K562 (cell line): ENCODE data around the gene CDH1. TPM values are rescaled to one million over a fixed set of nuclear protein-coding genes. Genes with fewer than 3 reads are reported as not detected.

Experiments
- ATAC-seq: fragments of 200-7000 bp; cut with Tn5 transposase; 3 replicates; pipeline ENCODE4 v1.9.1; 2020; ENCODE audit warnings: moderate library complexity
- BruUV-seq: library from RNA; stranded (reverse); fragments of 400-500 nt; replicated peaks from 2 replicates; lab custom pipeline; 2021; lab: Mats Ljungman, UMichigan
- CTCF ChIA-PET: fragments of 300-600 bp; formaldehyde crosslinking; extraction: SDS; loops from one replicate; lab custom pipeline; 2021; ENCODE audit warnings: low intra/inter-chr PET ratio; lab: Yijun Ruan, JAX
- POLR2A ChIA-PET: fragments of 300-600, 350-650 bp; sonication (Branson Sonifier 250); formaldehyde crosslinking; extraction: SDS; loops from one replicate; lab custom pipeline; 2021; ENCODE audit warnings: antibody characterized with exemption, inconsistent platforms; lab: Yijun Ruan, JAX
- DNase-seq, 4 experiments: peaks; one replicate each; pipeline versions ENCODE4 v3.0.0 to v3.0.0-alpha.2; 2011 to 2018; ENCODE audit warnings: low spot score in 3 of 4, mixed read lengths in 3 of 4; ENCODE audit errors: extremely low read depth in 1 of 4
- FAIRE-seq: peaks from 2 replicates; lab custom pipeline; 2011; peaks lifted over from hg19 to GRCh38; lab: Jason Lieb, UNC
- H2AFZ ChIP-seq: 2 replicates; pipeline ENCODE4 v1.6.0; 2011; ENCODE audit warnings: low read depth, low read length, control low read depth, inconsistent platforms
- H3K27ac ChIP-seq: fragments of 200-600 bp; 3 replicates; pipeline ENCODE4 v1.8.0; 2011; ENCODE audit warnings: low read depth, mild to moderate bottlenecking, control low read depth, inconsistent platforms, low read length, moderate library complexity, mixed read lengths; ENCODE audit errors: extremely low read depth
- H3K27me3 ChIP-seq, 2 experiments: fragments of 300-600 bp in 1 of 2; 2 replicates in 1 of 2; 3 replicates in 1 of 2; pipeline versions ENCODE4 v1.6.0 to v1.8.0; 2011; ENCODE audit warnings: inconsistent platforms in 2 of 2, low read length in 2 of 2, mild to moderate bottlenecking in 1 of 2, mixed read lengths in 1 of 2, moderate library complexity in 1 of 2; ENCODE audit not compliant: control insufficient read depth in 2 of 2, insufficient read depth in 2 of 2
- H3K36me3 ChIP-seq: fragments of 300-600 bp; 3 replicates; pipeline ENCODE4 v1.8.0; 2011; ENCODE audit warnings: mild to moderate bottlenecking, low read length, inconsistent platforms; ENCODE audit not compliant: control insufficient read depth, insufficient read depth
- H3K4me1 ChIP-seq, 2 experiments: fragments of 200-600 bp in 1 of 2; replicated peaks in 1 of 2; 2 replicates in 1 of 2; 3 replicates in 1 of 2; pipeline versions ENCODE4 v1.5.1 to v1.8.0; 2011; ENCODE audit warnings: inconsistent platforms in 2 of 2, low read length in 2 of 2, mild to moderate bottlenecking in 1 of 2, mixed read lengths in 1 of 2, moderate library complexity in 1 of 2; ENCODE audit not compliant: control insufficient read depth in 2 of 2, insufficient read depth in 2 of 2
- H3K4me2 ChIP-seq: 2 replicates; pipeline ENCODE4 v1.6.1; 2011; ENCODE audit warnings: low read length, control low read depth, inconsistent platforms, mixed read lengths; ENCODE audit not compliant: insufficient read depth
- H3K4me3 ChIP-seq: fragments of 200-600 bp; sonication (generic), shearing (Covaris generic); 2 replicates; pipeline ENCODE4 v1.5.1; 2016; ENCODE audit warnings: control low read depth, inconsistent platforms
- H3K79me2 ChIP-seq: fragments of 200-600 bp; 3 replicates; pipeline ENCODE4 v1.8.0; 2011; ENCODE audit warnings: low read length, inconsistent platforms; ENCODE audit not compliant: control insufficient read depth, insufficient read depth
- H3K9ac ChIP-seq, 2 experiments: 2 replicates each; pipeline versions ENCODE4 v1.6.0 to v1.6.1; 2011; ENCODE audit warnings: low read depth in 2 of 2, low read length in 2 of 2, control low read depth in 1 of 2, inconsistent platforms in 1 of 2, mild to moderate bottlenecking in 1 of 2, mixed read lengths in 1 of 2; ENCODE audit not compliant: insufficient read depth in 1 of 2
- H3K9me1 ChIP-seq: one replicate; pipeline ENCODE4 v1.6.0; 2011; ENCODE audit warnings: inconsistent platforms, mild to moderate bottlenecking, low read length, moderate library complexity; ENCODE audit not compliant: control insufficient read depth, insufficient read depth
- H3K9me3 ChIP-seq: replicated peaks from 2 replicates; pipeline ENCODE4 v1.5.1; 2011; ENCODE audit warnings: low read depth, low read length, inconsistent platforms; ENCODE audit not compliant: control insufficient read depth, insufficient read depth
- H4K20me1 ChIP-seq: replicated peaks from 2 replicates; pipeline ENCODE4 v1.6.1; 2011; ENCODE audit warnings: low read length, inconsistent platforms, mixed read lengths; ENCODE audit not compliant: control insufficient read depth, insufficient read depth
- ATF1 ChIP-seq, 2 experiments: fragments of 450-650 bp in 1 of 2; IDR thresholded peaks; 2 replicates each; pipeline ENCODE4 v1.6.1; 2016; ENCODE audit warnings: missing compliant biosample characterization in 1 of 2, missing genetic modification characterization in 1 of 2
- GATA2 ChIP-seq: sonication (generic); formaldehyde crosslinking; IDR thresholded peaks from 2 replicates; pipeline ENCODE4 v1.4.0; 2020; ENCODE audit warnings: mild to moderate bottlenecking, missing genetic modification reagents
- LARP7 ChIP-seq: fragments of 450-650 bp; IDR thresholded peaks from 2 replicates; pipeline ENCODE4 v1.6.1; 2016
- PURB ChIP-seq: sonication (generic); formaldehyde crosslinking; IDR thresholded peaks from 2 replicates; pipeline ENCODE4 v1.9.0; 2021; ENCODE audit warnings: low read depth, mild to moderate bottlenecking, missing genetic modification reagents
- RERE ChIP-seq: sonication (generic); formaldehyde crosslinking; IDR thresholded peaks from 2 replicates; pipeline ENCODE4 v1.8.0; 2023; ENCODE audit warnings: missing genetic modification reagents, mild to moderate bottlenecking, borderline replicate concordance
- SOX6 ChIP-seq: fragments of 450-650 bp; IDR thresholded peaks from 2 replicates; pipeline ENCODE4 v1.6.1; 2014; ENCODE audit warnings: mild to moderate bottlenecking
- SP1 ChIP-seq: sonication (generic); formaldehyde crosslinking; IDR thresholded peaks from 2 replicates; pipeline ENCODE4 v1.8.1; 2022; ENCODE audit warnings: mild to moderate bottlenecking, missing genetic modification reagents
- STAT5B ChIP-seq: fragments of 250-450 bp; sonication (Bioruptor Pico); IDR thresholded peaks from 2 replicates; pipeline ENCODE4 v1.8.0; 2021; ENCODE audit warnings: mild to moderate bottlenecking, inconsistent platforms
- THAP12 ChIP-seq: fragments of 250-450 bp; sonication (Bioruptor Pico); IDR thresholded peaks from 2 replicates; pipeline ENCODE4 v1.9.0; 2021; ENCODE audit warnings: mild to moderate bottlenecking, inconsistent platforms
- XRCC4 ChIP-seq: IDR thresholded peaks from one replicate; pipeline ENCODE4 v1.6.1; 2011; ENCODE audit not compliant: insufficient read depth, insufficient read length; ENCODE audit errors: extremely low read depth
- ZKSCAN3 ChIP-seq: fragments of 250-450 bp; sonication (Bioruptor Pico); IDR thresholded peaks from 2 replicates; pipeline ENCODE4 v1.4.0; 2020
- WGBS: fragments of 100-300 bp; shearing (Covaris generic); methylation state at CpG from one replicate; pipeline ENCODE4 v1.1.6; 2016; ENCODE audit warnings: low coverage, mixed read lengths; ENCODE audit not compliant: insufficient coverage; ENCODE audit errors: missing lambda C conversion rate; 5-methylcytosine and 5-hydroxymethylcytosine counted together
- in situ Hi-C: fragments of 300-500 bp; cut with MboI; formaldehyde crosslinking; loops from 4 replicates; pipeline ENCODE4 v1.15.0; 2018; ENCODE audit warnings: inconsistent platforms, mixed read lengths
- intact Hi-C: fragments of 100-400 bp; cut with micrococcal nuclease; formaldehyde crosslinking; loops from 2 replicates; pipeline ENCODE4 v1.14.2; 2022
- polyA plus RNA-seq, 8 experiments: library from polyadenylated mRNA; depleted of rRNA in 4 of 8; stranded (reverse) in 5 of 8; unstranded in 3 of 8; fragments of >200 nt; fragmentation: Nextera tagmentation in 2 of 8; fragmentation: Illumina TruSeq in 1 of 8; extraction: Ambion mirVana in 2 of 8; extraction: Trizol in 1 of 8; gene quantifications; 2 replicates each; pipeline versions ENCODE4 v1.2.1 to v1.2.3, GENCODE V29; 2011 to 2014; ENCODE audit warnings: inconsistent platforms in 1 of 8, missing spikeins in 1 of 8
- total RNA-seq, 7 experiments: library from RNA; depleted of rRNA in 6 of 7; stranded (reverse); fragments of >200 nt in 6 of 7; fragmentation: Illumina TruSeq in 2 of 7; extraction: Trizol in 2 of 7; gene quantifications; 2 replicates each; pipeline versions ENCODE4 v1.2.1 to v1.2.3, GENCODE V29; 2011 to 2021; ENCODE audit warnings: low replicate concordance in 1 of 7
- TF ChIP-seq, protein P1 (sequence below): fragments of 450-650 bp; formaldehyde crosslinking; IDR thresholded peaks from 2 replicates; pipeline ENCODE4 v1.4.0; 2020; ENCODE audit warnings: mild to moderate bottlenecking, moderate library complexity

CDH1 gene
- total and polyA plus RNA-seq, 9 of the 15 experiments (the other 6 are each of a cell fraction or from before 2014, with no cell fraction given) = 0.01 to 0.69 TPM; not detected in 7

- TF ChIP-seq RERE (CRISPR knock-in tag) (no peak), ZKSCAN3 (CRISPR knock-in tag) (no peak)
These were observed 35.1 kb downstream of the CDH1 start (continued) for GRCh38 chr16:68772030-68772681.

DNA sequence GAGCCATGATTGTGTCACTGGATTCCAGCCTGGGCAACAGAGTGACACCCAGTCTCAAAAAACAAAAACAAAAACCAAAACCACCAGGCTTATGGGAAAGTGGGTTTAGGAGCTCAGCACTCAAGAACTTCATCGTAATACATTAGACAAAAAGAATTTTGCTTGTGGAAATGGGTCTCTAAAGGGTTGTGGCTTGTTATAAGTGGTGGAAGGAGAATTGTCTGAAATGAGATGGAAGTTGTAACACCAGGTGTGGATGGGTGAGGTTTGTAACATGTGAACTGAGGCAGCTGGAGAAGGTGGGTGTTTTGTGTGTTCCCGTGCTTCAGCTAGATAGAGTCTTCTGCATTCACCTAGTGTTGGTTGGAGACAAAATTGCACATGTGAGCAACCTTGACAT lies 35.8 kb downstream of the CDH1 start:
- Histone ChIP-seq H3K9me1 (no peaks in the 10 kb centered on the region), H4K20me1 (no peaks in the 10 kb centered on the region; the same call in 1 of the 2 replicates), H2AFZ (no peak overlapping the region), H3K4me2 (no peak overlapping the region), H3K27ac (no peak overlapping the region), H3K79me2 (no peaks in the 10 kb centered on the region), H3K4me3 (no peak overlapping the region), H3K27me3 (no peaks in the 10 kb centered on the region), H3K9me3 (no peaks in the 10 kb centered on the region), H3K36me3 (no peaks in the 10 kb centered on the region), H3K9ac (no peak overlapping the region), H3K4me1 (peaks cover 10 to 17% of the 10 kb centered on the region in 2 experiments; a peak in 3 of 5 replicates)
- WGBS = 78% methylated on average over 2 of the region's 2 CpGs
- ChIA-PET POLR2A (interaction anchor here (0.8 to 1.4 kb wide), 4 partner anchors 8 to 16 kb away, joined by 3 to 4 read pairs (median 3); no protein-coding TSS in a partner anchor), CTCF (no interaction called here)
- no peak for DNase-seq
- FAIRE-seq = no peak
- no TSS peak for BruUV-seq
- ATAC-seq = no peak
- intact Hi-C loops = no loop called here
- in situ Hi-C loops = no loop called here
- TF ChIP-seq SP1 (CRISPR knock-in tag) = no peak
- TF ChIP-seq PURB (CRISPR knock-in tag) = no peak
- TF ChIP-seq LARP7 = no peak
- TF ChIP-seq ATF1 (CRISPR knock-in tag; IDR thresholded peaks at IDR 0.05) = no peak
- TF ChIP-seq ATF1 (tag; IDR thresholded peaks at IDR 0.05) = no peak
- TF ChIP-seq THAP12 = no peak
- TF ChIP-seq SOX6 = no peak
- TF ChIP-seq ZKSCAN3 (CRISPR knock-in tag) = no peak
- TF ChIP-seq, protein P1, sequence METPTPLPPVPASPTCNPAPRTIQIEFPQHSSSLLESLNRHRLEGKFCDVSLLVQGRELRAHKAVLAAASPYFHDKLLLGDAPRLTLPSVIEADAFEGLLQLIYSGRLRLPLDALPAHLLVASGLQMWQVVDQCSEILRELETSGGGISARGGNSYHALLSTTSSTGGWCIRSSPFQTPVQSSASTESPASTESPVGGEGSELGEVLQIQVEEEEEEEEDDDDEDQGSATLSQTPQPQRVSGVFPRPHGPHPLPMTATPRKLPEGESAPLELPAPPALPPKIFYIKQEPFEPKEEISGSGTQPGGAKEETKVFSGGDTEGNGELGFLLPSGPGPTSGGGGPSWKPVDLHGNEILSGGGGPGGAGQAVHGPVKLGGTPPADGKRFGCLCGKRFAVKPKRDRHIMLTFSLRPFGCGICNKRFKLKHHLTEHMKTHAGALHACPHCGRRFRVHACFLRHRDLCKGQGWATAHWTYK (CRISPR knock-in tag) = no peak
- no peak for TF ChIP-seq XRCC4
- TF ChIP-seq STAT5B (CRISPR knock-in tag) = no peak
- TF ChIP-seq GATA2 = no peak
